HG03469 (cell line): Measurements from ENCODE around the gene CD99L2.

Experiments used
- ATAC-seq: cut with Tn5 transposase; IDR thresholded peaks from one replicate; pipeline ENCODE4 v1.9.1; 2021; ENCODE audit warnings: mild to moderate bottlenecking, moderate library complexity, moderate number of reproducible peaks; ENCODE audit not compliant: unreplicated experiment

The CD99L2 gene

GRCh38 chrX:150766351-150767044, 132.0 kb downstream of the CD99L2 start:
- no peak for ATAC-seq

- ATAC-seq: no peak
Observed at GRCh38 chrX:150765782-150766350, 132.6 kb downstream of the CD99L2 start.

DNA sequence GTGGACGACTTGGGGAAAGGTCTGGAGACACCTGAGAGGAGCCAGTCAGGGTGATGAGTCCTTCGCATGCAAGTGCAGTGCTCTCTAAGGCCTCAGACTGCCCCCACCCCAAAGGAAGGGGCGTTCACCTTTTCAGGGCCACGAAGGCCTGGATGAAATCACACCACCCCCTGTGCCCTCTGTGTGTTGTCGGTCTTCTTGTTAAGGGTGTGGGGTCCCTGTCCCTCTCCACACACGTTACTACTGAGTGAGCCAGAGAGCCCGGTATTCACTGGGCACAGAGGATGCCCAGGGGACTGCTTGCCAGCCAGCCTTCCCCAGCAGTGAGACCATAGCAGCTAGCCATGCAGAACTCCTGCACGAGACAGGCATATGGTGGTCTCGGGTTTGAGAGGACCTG, 133.2 kb downstream of the CD99L2 start:
- ATAC-seq: no peak

DNA sequence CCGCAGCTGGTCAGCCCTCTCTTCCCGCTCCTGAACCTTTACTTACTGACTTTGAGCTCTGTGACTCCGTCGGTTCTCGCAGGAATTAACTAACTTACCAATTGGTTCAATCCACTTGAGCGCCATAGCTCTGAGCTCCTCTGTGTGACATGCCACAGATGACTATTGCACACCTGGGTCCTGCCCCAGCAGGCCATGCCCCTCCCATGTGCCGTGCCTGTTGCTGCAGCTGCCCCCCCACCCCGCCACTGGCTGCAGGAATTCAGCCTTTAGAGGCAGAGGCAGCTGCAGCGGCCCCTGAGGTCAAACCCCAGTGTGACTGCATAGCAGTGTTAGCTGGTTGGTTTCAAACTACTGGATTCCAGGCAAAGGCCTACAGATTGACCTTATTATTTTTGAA, 134.7 kb downstream of the CD99L2 start:
- no peak for ATAC-seq

DNA sequence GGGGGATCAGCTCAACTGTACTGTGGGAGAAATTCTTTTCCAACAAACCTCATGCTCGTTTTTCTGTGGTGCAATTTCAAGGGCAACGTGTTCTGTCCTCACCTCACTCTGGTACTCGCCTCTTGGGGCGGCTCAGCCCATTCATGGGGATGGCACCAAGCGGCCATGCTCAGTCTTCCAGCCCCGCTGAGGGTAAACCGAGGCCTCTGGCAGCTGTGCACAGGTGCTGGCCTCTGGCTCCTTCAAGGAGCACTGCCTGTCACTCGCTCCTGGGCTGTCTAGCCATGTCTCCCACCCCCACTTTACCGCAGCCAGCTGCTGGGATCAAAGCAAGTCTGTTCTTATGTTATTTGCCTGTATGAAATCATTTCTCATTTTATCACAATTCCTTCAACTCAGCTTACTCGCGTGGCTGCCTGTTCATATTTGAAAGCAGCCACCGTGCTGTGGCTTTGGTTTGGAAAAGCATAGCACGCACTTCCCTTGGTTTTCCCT, 135.1 kb downstream of the CD99L2 start:
- no peak for ATAC-seq

- no peak for ATAC-seq
Observed at GRCh38 chrX:150762258-150763165, 136.0 kb downstream of the CD99L2 start.

GRCh38 chrX:150761819-150762216, 136.7 kb downstream of the CD99L2 start:
- ATAC-seq: no peak

DNA sequence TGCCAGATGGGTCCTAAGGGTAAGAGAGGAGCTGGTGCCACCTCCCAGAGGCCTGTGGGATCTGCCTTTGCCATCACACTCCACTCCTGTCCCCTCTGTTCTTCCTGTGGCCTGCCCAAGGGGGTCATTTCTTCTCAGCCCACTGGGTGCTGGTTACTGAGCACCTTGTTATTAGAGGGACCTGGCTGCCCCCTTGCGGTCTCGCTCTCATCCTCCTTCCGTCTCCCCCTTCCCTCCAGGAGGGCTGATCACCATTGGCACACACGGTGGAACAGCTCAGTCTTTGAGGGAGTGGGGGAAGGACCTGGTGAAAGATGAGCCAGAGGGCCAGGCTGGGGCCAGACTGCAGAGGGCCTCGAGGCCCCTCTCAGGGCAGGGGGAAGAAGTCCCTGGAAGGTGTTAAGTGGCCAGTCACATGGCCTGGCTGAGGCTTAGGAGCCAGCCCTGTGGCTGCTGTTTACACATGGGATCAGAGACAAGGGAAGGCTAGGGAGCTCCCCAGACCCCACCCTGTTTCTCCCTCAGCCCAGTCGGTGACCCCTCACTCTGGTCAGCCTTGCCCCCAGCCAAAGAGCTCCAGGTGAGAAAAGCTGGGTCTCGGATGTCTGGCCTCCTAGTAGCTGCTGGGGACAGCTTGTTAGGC, 137.2 kb downstream of the CD99L2 start:
- ATAC-seq: no peak

DNA sequence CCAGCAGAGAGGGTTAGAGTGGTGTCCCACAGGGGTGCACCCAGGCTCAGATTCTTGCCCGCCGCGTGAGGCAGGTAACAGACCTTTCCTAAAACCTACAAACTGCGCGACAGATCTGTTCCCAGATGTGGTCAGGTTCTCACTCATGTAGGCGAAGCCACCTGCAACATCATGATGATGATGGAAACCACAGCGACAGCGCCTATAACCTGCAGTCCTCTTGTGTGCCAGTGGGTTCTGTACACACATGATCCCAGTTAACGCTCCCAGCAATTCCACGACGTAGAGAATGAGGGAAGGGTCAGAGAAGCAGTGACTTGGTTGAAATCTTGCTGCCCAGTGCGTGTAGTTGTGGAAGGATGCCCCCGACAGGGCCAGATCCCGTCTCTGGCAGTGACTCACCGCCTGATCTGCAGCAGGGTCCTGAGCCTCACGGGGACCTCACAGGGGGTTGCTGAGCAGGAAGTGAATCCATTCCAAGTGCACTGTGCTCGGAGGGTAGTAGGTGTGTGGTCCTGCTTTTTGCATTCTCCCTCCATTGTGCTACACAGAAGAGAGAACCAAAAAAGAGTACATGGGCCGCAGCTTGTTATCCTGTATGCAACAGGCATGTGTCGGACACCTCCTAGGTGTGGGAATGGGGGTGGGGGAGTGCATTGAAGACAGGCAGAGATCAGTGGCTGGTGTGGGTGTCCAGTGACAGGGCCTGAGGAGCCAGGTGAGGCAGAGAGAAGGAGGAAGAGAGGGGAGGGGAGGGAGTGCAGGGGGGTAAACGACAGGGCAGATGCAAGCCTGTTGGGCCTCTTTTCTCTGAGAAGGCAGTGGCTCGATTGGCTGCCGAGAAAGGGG, 138.7 kb downstream of the CD99L2 start:
- no peak for ATAC-seq

- ATAC-seq: no peak
Observed at GRCh38 chrX:150757371-150757770, 141.1 kb downstream of the CD99L2 start.

DNA sequence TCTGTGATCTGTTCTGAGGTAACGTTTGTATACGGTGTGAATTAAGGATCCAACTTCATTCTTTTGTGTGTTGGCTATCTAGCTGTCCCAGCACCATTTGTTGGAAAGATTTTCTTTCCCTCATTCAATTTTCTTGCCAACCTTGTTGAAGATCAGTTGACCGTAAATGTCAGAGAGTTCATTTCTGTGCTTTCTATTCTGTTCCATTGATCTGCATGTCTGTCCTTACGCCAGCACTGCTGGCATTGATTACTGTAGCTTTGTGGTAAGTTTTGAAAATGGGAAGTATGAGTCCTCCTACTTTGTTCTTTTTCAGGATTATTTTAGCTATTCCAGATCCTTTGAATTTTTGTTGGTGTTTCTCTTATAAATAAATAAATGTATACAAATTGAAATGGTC, 144.5 kb downstream of the CD99L2 start:
- no peak for ATAC-seq

DNA sequence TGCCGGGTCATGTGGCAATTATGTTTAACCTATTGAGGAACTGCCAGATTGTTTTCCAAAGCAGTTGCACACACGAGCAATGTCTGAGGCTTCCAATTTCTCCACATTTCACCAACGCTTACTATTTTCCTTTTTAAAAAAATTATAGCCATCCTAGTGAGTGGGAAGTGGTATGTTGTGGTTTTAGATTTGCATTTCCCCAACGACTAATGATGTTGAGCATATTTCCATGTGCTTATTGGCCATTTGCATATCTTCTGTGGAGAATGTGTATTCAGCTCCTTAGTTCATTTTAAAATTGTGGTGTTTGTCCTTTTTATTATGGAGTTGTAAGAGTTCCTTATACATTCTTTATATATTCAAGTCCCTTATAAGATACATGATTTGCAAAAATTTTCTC, 145.1 kb downstream of the CD99L2 start:
- no peak for ATAC-seq

DNA sequence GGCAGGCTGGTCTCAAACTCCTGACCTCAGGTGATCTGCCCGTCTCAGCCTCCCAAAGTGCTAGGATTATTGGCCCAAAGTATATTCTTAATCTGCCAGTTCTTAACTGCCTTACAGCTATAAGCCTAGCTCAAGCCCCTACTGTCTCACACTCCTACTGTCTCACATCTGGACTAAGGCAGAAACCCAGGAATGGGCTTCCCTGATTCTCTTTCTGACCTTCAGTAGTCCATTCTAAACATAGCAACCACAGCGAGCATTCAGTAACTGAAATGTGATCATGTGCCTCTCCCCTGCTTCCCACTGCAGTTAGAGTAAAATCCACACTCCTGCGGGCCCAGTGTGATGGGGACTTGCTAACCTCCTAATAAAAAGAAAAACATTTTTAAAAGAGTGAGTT, 146.3 kb downstream of the CD99L2 start:
- no peak for ATAC-seq

DNA sequence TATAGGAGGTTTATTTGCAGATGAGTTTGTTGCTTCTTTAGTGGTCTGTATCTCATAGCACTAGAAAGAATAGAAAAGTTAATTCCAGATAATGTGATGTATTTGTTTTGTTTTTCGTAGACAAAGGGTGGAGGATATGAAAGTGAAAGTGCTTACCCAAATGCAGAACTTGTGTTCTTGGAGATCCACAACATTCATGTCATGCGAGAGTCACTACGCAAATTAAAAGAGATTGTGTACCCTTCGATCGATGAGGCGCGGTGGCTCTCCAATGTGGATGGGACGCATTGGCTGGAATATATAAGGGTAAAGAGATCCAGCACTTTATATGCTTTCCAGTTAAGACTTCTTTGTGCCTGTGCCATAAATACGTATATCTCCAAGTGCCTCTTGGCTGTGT, 162.0 kb downstream of the CD99L2 start:
- no peak for ATAC-seq

DNA sequence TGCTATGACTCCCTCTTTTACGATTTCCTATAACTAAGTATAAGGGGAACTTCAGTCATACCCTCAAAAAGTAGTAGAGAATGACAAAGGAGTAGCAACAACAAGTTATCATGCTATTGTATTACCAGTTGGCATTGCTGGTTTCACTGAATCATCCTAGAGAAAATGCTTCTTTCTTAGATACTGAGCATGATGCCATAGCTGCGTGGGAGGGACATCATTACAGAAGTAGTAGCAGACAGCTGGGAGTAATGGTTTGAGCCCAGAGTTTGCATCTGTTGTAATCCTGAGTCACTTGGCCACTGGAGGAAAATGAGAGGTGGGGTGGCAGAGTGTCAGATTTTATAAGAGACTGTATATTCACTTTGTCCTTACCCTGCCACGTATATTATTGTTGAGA, 166.7 kb downstream of the CD99L2 start:
- ATAC-seq: no peak

- no peak for ATAC-seq
Observed at GRCh38 chrX:150730719-150731118, 167.7 kb downstream of the CD99L2 start.

DNA sequence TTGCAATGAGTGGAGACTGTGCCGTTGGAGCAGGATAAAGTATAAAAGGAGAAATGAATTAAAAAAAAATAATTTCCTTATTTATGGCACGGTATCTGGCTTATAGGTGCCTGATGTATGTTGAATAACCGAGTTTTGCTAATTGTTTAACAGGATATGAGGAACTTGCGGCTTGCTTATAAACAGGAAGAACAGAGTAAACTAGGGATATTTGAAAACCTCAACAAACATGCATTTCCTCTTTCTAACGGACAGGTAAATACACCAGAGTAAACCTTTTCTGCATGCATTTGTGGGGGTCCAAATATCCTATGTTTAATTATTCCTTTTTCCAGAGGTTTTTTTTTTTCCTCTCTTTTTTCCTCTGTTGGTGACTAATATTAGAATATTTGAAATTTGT, 168.5 kb downstream of the CD99L2 start:
- ATAC-seq: no peak

DNA sequence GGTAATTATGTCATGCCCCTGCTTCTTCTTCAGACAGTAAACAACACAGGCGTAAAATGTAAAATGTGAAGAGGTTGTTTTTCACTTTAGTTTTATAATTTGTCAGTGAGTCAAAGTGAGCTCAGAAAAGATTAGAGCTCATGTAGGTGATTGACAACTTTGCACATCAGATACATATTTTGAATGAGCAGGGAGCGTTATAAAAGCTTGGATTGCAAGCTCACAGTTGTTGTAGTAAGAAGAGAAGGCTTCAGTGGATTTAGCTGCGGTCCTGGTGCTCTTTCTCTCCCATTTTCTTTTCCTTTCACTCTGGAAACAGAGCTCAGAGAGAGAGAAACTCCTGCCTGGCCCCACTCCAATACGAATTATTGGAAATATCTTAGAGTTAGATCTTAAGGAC, 178.8 kb downstream of the CD99L2 start:
- no peak for ATAC-seq
